HG03064 (cell line): ENCODE data around the gene PLEKHA8.

Experiments used
- ATAC-seq: cut with Tn5 transposase; IDR thresholded peaks from one replicate; pipeline ENCODE4 v1.9.1; 2021; ENCODE audit warnings: low read depth; ENCODE audit not compliant: unreplicated experiment

The PLEKHA8 gene

DNA sequence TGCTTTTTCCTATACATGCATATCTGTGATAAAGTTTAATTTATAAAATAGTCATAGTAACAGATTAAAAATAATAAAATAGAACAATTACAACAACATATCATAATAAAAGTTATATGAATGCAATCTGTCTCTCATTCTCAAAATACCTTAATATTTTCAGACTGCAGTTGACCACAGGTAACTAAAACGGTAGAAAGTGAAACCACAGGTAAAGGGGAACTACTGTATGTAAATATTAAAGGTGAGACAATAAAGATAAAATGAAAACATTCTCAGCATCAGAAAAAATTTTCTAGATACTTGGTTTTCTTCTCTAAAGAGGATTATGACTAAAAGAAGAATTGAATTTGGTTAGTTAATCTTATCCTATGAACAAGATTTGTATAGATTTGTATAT is 7.7 kb upstream of the PLEKHA8 start:
- no peak for ATAC-seq

GRCh38 chr7:30022991-30023390 is 5.2 kb upstream of the PLEKHA8 start:
- ATAC-seq = no peak

DNA sequence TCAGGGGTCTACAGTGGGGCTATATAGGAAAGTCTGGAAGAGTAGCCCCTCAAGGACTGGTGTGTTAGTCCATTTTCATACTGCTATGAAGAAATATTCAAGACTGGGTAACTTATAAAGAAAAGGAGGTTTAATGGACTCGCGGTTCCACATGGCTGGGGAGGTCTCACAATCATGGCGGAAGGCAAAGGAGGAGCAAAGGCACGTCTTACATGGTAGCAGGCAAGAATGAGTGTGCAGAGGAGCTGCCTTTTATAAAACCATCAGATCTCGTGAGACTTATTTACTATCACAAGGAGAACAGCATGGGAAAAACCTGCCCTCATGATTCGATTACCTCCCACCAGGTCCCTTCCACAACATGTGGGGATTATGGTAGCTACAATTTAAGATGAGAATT is 4.7 kb upstream of the PLEKHA8 start:
- no peak for ATAC-seq

DNA sequence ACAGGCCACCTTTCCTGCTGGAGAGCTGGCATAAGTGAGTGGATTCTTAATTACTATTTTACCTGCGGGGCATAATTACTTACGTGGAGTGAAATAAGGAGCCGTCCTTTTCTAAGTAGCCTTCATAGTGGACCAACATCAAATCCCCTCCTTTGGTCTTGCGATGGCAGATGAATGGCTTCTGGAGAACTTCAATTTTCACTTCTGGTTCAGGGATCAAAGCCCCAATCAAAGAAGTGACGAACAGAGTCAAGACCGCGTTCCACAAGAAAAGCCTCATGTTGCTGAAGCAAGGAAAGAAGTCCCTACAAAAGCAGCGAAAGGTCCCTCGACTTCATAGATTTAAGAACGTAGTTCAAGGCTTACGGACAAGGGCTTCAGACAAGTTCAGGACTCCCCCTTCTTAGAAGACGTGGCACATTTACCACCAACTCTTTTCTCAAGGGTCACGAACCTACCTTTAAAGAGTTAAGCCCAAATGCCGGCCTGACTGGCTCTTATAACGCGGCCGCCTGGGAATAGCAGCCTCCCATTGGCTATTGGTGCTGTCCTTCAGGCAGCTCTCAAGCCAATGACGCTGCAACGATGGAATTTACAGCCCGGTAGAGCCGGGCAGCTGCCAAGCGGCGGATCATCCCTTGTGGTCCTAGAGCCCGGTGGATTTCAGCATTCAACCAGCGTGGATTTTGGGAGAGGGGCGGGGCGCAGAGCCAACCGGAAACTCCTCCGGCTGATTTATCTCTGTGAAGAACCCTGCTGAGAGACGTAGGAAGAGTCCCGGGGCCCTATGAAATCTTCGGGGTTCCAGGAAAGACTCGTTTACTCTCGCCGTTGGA is 1.8 kb upstream of the PLEKHA8 start, which contains the start of gene FKBP14:
Gene FKBP14 (minus strand): TSS at position 474 of the 836 bp plus-strand sequence. CDS start 194 bp downstream, at position 280.
- peak; percentile 66 for ATAC-seq

- no peak for ATAC-seq
Measured at GRCh38 chr7:30027065-30027456, 1.2 kb upstream of the PLEKHA8 start.

DNA sequence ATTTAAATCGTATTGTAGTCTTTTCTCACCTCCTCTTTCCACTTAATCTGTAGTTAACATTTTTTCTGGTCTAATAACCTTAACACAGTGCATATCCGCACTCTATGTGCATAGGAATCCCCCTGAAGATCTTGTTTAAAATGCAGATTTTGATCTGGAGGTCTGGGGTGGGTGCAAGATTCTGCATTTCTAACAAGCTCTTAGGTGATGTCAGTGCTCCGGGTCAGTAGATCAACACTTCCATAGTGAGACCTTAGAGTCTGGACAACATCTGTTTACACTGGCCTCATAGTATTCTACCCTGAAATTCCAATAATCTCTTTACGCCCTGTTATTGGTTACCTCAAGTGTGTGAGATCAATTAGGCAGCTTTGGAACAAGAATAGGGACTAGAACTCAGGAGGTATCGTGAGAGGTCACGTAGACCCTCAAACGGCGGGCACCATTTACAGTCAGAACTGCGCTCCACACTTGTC is 434 bp upstream of the PLEKHA8 start:
- ATAC-seq = peak; percentile 4

- peak; percentile 13 for ATAC-seq
Measured at GRCh38 chr7:30028749-30029635, 780 bp downstream of the PLEKHA8 start.

- no peak for ATAC-seq
Measured at GRCh38 chr7:30029696-30030095, 1.5 kb downstream of the PLEKHA8 start.

DNA sequence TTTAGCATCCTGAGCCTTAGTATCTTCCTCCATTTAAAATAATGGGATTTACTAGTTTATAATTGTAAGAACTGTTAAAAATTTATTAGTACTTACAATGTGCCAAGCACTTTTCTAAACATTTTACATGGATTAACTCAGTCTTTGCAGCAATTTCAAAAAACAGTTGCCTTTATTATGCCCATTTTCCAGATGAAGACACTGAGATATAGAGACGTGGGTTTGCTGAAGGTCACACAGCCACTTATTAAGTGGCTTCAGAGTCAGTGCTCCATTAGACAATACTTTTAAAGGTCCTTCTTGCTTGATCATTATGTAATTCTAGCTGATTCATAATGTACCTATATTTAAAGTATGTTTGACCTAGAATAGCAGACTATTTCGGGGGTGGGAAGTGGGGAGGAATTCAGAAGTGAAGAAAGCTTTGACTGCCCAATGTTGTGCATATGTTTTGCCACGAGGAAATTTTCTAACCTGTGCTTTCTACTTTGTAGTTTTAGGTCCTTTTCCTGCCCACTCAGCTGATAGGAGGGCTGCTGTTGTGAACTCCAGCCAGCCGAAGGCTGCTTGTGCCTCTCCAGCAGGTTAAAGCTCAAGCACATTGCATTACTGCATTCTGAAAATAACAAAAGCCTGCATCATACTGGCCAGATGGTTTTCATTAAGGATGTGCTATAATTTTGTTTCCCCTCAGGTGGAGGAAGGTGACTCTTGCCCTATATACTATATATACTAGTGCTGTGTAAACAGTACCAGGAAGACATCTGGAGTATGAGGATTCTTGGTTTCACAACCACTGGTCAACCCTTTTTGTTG is 4.3 kb downstream of the PLEKHA8 start:
- no peak for ATAC-seq

DNA sequence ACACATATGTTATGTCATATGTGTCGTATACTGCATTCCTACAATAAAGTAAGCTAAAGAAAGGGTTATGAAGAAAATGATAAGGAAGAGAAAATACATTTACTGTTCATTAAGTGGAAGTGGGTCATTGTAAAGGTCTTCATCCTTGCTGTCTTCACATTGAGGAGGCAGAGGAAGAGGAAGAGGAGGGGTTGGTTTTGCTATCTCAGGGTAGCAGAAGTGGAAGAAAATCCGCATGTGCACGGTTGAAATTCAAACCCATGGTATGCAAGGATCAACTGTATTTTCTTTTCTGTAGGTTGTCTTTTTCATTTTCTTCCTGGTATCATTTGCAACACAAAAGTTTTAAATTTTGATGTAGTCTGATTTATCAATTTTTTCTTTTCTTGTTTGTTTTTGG is 6.3 kb downstream of the PLEKHA8 start:
- no peak for ATAC-seq

- ATAC-seq = no peak
Measured at GRCh38 chr7:30036220-30036619, 8.0 kb downstream of the PLEKHA8 start.

- no peak for ATAC-seq
Measured at GRCh38 chr7:30038196-30038980, 10.2 kb downstream of the PLEKHA8 start.

- ATAC-seq = no peak
Measured at GRCh38 chr7:30040938-30041337, 12.7 kb downstream of the PLEKHA8 start.

DNA sequence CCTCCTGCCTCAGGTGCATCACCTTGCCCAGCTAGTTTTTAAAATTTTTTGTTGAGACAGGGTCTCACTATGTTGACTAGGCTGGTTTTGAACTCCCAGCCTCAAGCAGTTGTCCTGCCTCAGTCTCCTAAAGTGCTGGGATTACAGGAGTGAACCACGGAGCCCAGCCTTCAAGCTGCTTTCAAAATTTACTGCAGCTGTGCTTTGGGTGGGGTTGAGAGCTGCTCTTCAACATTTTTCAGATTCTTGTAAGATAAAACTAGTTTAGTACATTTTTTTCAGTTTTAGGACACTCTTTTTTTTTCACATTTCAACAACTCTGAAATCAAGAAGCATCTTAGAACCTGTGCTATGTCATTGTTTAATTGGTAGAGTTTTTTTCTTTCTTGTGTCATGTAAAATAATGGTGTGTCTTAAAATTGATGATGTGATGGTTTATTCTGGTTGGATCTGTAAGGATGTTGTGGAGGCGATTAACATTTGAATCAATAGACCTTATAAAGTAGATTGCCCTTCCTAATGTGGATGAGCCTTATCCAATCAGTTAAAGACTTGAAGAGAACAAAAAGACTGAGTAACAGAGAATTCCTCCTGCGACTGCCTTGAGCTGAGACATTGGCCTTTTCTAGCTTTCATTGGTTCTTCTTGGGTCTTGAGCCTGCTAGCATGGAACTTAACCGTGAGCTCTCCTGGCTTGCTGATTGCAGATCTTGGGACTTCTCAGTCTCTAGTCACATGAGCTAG is 13.5 kb downstream of the PLEKHA8 start:
- ATAC-seq = no peak

- ATAC-seq = no peak
Measured at GRCh38 chr7:30046127-30046770, 18.0 kb downstream of the PLEKHA8 start.

DNA sequence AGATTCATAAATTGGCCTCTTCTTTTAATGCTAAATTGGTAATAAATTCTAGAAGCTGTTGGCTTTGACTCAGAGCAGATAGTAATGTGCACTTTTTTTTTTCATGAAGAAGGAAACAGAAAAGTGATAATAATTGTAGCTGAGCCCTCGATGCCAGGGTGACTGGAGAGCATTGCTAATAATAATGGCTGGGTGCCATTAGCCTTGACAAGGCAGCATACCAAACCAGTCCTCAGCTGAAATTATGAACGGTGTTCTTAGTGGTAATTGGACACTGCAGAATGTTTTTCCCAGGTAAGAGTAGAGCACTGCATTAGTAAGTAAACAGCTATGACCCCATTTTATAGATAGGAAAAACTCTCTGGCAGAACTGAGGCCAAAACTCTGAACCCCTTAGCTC is 18.9 kb downstream of the PLEKHA8 start:
- no peak for ATAC-seq

DNA sequence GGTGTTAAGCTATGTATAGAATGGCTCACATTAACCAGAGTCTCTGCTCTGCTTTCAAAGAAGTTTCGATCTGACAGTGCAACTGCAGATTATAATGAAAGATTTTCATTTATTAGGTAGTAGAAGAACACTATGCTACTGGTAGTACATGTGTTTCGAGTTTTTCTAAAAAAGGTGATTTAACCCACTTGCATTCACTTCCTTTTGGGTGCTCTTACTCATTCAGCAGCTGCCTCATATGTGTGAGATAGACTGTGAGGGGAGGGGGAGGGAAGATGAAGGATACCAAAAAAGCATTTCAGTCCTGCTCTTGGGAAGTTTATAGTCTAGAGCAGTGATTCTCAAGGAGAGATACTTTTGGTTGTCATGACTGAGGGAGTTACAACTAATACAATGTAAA is 20.4 kb downstream of the PLEKHA8 start:
- no peak for ATAC-seq

DNA sequence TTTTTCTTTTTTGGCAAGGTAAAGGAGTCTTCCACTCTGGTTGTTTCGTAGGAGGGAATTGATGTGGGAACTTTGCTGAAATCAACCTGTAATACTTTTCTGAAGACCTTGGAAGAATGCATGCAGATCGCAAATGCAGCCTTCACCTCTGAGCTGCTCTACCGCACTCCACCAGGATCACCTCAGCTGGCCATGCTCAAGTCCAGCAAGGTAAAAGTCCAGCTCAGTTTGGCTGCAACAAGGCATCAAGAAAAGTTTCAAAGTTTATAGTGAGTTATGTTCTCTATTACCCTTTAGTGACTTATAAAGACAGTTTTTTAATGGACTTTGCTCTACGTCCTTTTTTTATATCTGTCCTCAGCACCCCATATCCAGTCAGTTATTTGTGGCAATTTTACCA is 21.0 kb downstream of the PLEKHA8 start:
- ATAC-seq = no peak

DNA sequence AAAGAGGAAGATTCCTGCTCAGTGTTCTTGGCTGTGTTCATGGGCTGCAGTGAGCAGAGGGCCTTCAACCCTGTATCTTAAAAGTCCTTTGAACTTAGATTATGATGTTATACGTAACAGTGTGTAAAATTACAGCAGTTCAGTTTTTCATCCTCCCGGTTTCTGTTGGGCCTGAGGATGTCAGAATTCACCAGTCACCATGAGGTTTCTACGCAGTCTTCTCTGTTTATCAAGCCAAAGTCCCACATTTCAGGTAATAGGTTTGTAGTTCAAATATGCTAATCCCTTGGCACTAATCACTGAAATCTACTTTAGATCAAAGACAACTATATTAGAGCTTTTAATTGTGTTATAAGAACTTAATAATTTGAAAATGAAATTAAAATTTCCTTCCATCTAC is 24.9 kb downstream of the PLEKHA8 start:
- ATAC-seq = no peak
